Right renal pelvis (tissue), 4 donors: ENCODE data around the gene ATP9A. TPM values are rescaled to one million over a fixed set of nuclear protein-coding genes. Genes with fewer than 3 reads are reported as not detected.
"Not testable (repeated sequence)": the region's sequence is repeated elsewhere in the genome, so short reads cannot be mapped to it uniquely, and the experiment has no call there.

Experiments
- DNase-seq, 4 donors: peaks; one replicate each; pipeline ENCODE4 v3.0.0-alpha.2; 2013; ENCODE audit warnings: low read depth in 4 of 4, low spot score in 3 of 4, missing footprints in 1 of 4
- polyA plus RNA-seq, 4 donors: library from polyadenylated mRNA; unstranded; fragments of 120-200 nt; gene quantifications; one replicate each; pipeline ENCODE4 v1.2.1, GENCODE V29; 2013; ENCODE audit not compliant: insufficient read length in 4 of 4

Gene ATP9A
- 10 to 100 TPM; 57.7 to 63.7 (median 61.4) TPM for polyA plus RNA-seq

GRCh38 chr20:51767867-51768758, at the start of gene ATP9A:
Gene ATP9A (minus strand): TSS chr20:51768390. CDS start chr20:51768369, 21 bp downstream.
- DNase-seq, result no peak

GRCh38 chr20:51816856-51817255, 48.7 kb upstream of the ATP9A start:
- not testable (repeated sequence) for DNase-seq

- no peak for DNase-seq
Measured at GRCh38 chr20:51815383-51816076, 47.3 kb upstream of the ATP9A start.

GRCh38 chr20:51812861-51813260, 44.7 kb upstream of the ATP9A start:
- DNase-seq, result no peak

DNA sequence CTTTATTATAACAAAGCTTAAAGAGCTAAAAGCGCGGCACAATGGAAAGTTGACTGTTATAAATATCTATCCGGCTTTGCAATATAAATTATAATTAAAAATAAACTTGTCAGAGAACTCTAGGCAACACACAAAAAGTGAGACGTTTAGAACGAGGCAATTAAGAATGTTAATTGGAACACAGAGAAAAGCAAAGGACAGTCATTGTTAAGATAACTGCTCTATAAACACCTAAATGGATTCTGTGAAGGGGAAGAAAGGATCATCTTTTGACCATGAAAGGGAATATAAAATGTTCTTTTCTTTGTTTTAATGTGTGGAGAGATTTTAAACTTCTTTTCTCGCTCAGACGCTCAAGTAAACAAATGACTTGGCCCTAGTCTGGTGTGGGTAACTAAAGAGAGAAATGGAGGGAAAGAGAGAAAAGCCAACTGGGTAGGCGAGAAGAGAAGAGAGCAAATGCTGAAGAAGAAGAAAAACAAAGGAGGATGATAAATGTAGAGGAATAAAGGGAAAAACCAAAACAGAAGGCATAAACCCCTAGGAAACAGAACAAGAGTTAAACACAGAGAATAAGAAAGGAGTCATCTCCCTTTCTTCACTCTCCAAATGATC, 43.4 kb upstream of the ATP9A start:
- DNase-seq, result no peak

GRCh38 chr20:51811042-51811355, 42.8 kb upstream of the ATP9A start:
- DNase-seq, result no peak

- no peak for DNase-seq
Measured at GRCh38 chr20:51810155-51811041, 42.2 kb upstream of the ATP9A start.

GRCh38 chr20:51807720-51808250, 39.6 kb upstream of the ATP9A start:
- no peak for DNase-seq

GRCh38 chr20:51804754-51805153, 36.6 kb upstream of the ATP9A start:
- no peak for DNase-seq

DNA sequence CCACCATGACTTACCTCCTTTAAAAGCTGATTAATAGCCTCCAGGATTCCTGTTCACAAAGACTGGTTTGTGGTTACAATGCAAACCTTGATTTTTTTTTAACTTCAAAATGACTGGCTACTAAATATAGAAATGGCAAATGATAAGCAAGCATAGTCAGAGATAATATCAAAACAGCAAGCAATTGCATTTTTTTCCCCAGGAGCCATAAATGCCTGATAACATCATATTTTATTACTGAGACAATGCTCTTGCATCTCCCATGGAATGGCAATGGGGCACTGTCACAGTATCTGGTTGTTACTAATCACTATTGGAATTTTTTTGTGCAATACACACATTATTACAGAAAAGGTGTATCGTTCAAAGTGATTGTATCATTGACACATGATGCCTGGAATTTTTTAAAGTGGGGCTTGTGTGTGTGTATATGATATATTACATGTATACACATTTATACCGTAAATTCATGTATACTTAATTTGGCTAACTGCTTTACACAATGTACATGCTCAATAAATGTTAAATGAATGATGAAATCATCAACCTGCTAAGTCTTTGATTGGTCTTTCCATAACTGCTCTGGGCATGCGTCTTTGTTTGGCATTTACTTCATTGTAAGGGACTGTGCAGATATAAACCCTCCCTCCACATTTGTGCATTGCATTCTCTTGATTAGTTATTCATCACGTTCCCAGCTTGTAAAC, 35.1 kb upstream of the ATP9A start:
- no peak for DNase-seq

DNA sequence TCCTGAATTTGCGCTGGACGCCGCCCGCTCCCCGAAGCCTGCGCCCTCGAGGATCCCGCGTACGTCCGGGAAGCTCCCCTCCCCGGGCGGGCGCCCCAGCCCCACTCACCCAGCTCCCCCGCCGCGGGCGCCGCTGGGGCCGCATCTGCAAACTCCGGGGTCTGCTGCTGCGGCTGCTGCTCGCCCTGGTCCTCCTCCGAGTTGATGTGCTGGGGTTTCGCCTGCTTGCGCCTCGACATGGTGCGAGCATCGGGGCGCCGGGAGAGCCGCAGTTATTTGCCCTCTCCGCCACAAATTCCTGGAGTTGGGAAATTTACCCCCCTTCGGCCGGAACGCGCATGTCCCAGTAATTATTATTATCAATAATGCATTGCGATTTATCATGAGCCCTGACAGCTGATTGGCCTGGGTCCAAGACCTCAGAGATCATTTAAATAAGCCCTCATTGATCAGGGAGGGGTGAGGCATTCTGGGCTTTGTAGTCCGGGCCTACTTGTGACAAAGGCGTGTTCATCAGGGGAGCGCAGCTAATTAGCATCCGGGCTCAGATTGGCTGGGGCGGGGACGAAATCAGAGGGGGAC, 34.1 kb upstream of the ATP9A start, which contains the start of gene SALL4:
SALL4 (minus strand) TSS at position 352 of the 582 bp plus-strand sequence; CDS start at position 239, 113 bp downstream.
- DNase-seq, result no peak

DNA sequence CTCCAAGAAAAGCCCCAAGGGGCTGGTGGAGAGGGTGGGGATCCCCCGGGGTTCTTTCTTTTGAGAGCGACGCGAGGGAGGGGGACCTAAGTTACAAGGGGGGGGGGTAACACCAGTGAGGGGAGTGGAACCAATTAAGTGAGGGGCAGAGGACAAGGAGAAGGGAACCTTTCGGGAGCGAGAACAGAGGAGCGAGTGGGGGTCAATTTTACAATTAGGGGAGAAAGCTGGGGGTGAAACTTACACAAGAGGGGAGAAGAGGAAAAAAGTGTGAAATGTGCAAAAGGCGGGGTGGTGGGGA, 33.6 kb upstream of the ATP9A start:
- no peak for DNase-seq

DNA sequence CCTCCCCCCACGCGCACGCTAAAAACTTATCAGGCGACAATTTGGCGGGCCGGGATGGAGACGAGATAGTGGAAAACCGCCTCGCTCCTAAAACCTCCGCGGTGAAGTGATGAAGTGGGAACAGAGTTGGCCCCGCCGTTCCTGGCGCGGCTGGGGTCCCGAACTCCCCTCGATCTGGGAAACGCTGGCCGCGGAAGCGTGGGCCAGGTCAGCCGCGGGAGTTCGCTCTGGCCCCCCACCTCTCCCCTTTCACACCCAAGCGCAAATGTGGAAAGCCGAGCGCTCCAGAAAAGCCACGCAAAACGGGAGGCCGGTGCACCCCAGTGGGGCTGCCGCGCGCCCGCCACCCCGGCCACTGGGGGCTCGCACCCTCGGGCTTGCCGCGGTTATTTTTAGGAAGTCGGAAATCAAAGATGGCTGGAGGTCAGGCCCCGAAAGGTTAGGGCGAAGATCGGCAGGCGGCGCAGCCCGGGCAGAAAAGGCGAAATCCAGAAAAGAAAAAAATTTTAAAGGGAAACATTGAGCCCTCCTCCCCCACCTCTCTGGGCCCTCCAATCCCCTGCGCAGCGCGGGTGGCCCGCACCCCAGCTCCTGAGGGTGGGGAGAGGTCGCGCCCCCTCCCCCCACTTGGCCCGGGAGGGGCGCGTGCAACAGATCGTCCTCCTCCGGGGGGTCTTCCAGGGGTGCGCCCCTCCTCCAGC, 33.1 kb upstream of the ATP9A start:
- no peak for DNase-seq

DNA sequence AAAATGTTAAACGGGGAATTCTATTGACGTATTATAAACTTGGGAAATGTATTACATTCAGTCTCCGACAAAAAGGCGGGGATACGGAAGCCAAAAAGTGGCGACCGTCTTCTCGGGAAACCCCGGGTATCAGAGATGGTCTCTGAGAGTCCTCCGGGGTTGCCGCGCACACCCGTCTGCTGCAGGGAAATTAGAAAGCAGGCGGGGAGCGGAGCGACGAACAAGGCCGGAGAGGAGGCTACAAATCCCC, 32.6 kb upstream of the ATP9A start:
- no peak for DNase-seq

- peak; percentile 60 to 74 (median 68) for DNase-seq
Measured at GRCh38 chr20:51800060-51800871, 32.1 kb upstream of the ATP9A start.

DNA sequence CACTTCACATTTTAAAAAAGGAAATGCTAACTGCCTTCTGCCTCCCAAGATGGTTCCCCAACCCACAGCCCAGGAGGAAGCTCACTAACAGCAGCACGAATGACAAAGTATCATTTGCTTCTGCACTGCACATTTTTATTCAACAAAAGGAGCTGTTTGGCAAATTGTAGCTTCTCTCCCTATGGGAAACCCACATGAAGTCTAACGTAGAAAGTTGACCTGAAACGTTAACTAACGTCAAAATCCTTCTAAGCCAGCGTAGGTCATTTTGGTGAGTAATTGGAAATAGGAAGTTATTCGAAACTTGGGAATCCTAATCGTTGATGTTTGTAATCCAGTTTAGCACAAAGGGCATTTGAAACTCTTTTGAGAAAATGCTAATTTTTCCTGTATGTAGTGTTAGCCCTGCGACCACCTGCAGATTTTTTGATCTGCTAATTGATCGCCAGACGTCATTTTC, 31.2 kb upstream of the ATP9A start:
- DNase-seq, result no peak

DNA sequence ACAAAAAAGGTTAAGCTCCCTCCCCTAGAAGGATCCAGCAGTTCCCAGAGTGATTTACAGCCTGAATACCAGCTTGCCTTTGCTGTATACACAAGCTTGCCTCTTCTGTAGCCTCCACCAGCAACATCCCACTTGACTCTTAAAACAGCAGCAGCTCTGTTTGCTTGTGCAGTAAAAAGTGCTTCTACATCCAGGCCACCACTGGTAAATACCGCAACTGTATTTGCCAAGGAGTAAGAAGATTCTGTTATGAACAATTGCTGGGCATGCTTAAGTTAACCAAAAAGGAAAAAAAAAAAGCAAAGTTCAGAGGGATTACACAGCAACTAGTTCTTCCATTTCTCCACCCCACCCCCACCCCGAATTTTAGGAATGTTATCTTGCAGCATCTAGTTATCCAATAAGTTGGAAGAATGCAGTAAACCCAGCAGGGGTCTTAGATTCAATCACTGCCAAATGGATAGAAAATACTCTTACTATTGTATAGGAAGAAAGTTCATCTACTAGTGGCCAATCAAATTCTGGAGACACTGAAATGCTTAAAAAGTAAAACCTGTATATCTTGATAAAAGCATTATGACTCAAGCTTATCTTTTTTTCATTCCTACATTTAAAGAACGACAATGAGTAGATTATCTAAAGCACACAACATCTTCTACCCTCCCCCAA, 29.3 kb upstream of the ATP9A start:
- no peak for DNase-seq

- no peak for DNase-seq
Measured at GRCh38 chr20:51796340-51796739, 28.1 kb upstream of the ATP9A start.
